ENCODE data around the gene CHRNA9.

The CHRNA9 gene

DNA sequence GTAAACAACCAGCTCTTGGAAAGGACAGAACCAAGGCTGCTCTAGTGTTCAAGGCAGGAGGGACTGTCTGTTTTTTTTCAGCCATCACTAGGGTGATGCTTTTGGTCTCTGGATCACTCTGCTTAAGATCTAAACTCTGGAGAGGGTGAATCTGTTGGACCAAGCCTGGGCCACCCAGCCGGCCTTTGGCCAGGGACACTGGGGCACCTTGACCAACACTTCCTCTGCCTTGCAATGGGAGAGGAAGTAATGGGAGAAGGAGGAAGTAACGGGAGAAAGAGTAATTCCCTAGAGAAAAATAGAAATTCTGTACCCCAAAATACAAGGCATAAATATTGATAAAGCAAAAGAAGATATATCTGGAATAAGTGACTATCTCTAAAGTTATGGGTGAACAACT is 12.9 kb downstream of the CHRNA9 start:
- no peak overlapping the region for H3K4me3 ChIP-seq (ENCODE audit: low read depth, low read length)
- TF ChIP-seq, protein P1, sequence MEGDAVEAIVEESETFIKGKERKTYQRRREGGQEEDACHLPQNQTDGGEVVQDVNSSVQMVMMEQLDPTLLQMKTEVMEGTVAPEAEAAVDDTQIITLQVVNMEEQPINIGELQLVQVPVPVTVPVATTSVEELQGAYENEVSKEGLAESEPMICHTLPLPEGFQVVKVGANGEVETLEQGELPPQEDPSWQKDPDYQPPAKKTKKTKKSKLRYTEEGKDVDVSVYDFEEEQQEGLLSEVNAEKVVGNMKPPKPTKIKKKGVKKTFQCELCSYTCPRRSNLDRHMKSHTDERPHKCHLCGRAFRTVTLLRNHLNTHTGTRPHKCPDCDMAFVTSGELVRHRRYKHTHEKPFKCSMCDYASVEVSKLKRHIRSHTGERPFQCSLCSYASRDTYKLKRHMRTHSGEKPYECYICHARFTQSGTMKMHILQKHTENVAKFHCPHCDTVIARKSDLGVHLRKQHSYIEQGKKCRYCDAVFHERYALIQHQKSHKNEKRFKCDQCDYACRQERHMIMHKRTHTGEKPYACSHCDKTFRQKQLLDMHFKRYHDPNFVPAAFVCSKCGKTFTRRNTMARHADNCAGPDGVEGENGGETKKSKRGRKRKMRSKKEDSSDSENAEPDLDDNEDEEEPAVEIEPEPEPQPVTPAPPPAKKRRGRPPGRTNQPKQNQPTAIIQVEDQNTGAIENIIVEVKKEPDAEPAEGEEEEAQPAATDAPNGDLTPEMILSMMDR (IDR thresholded peaks at IDR 0.05; ENCODE audit: low read depth, low read length): no peak

DNA sequence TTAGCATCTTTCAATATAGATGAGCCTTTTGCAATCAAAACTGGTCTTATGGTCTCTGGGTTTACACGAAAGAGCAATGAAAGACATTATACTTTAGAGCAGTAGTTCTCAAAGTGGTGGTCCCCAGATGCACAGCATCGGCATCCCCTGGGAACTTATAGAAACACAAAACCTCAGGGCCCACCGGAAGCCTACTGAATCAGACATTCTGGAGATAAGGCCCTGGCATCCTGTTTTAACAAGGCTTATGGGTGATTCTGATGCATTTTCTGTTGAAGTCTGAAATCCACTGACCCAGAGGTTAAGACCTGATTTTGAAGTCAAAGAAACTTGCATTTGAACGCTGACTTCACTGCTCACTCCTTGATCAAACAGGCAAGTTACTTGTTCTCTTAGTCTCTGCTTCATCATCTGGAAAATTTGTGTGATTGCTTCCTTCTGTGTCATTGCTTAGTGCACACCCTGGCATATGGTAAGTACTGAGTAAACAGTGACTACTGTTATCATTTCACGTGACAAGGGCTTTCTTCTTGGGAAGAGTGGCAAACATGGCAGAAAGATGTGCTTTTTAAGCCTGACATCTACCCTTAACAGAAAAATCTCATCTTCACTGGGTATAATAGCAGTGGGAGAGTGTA is 14.5 kb downstream of the CHRNA9 start:
- TF ChIP-seq, protein P1 (IDR thresholded peaks at IDR 0.05; ENCODE audit: low read depth, low read length): no peak
- no peak overlapping the region for H3K4me3 ChIP-seq (ENCODE audit: low read depth, low read length)

DNA sequence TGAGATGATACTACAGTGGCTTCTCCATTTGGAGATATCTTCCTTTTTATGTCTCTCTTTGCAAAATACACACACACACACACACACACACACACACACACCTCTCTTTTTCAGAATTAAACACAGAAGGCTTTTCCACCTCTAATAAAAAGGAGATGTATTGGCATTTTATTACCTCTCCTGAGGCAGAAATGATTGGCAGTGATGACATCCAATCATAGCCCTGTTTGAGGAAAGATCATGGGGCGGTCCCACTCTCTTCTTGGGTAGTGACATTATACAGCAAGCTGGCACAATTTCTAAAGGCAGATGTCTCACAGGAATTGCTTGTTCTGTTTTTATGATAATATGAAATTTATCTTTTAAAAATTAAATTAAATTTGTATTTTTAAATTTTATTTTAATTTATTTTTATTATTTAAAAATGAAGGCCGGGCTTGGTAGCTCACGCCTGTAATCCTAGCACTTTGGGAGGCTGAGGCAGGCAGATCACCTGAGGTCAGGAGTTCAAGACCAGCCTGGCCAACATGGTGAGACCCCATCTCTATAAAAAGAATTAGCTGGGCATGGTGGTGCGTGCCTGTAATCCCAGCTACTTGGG is 15.6 kb downstream of the CHRNA9 start:
- TF ChIP-seq, protein P1 (IDR thresholded peaks at IDR 0.05; ENCODE audit: low read depth, low read length): no peak
- H3K4me3 ChIP-seq (ENCODE audit: low read depth, low read length): no peak overlapping the region

DNA sequence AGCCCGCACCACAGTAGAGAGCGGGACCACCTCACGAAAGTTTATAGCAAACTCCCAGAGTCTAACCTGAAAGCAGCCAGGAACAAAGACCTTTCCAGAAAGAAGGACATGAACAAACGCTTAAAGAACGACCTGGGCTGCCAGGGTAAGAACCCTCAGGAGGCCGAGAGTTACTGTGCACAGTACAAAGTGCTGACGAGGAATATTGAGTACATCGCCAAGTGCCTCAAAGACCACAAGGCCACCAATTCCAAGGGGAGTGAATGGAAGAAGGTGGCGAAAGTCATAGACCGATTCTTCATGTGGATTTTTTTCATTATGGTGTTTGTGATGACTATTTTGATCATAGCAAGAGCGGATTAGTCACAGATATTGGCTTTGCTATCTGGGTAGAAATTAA is 19.0 kb downstream of the CHRNA9 start:
- TF ChIP-seq, protein P1 (IDR thresholded peaks at IDR 0.05; ENCODE audit: low read depth, low read length): no peak
- H3K4me3 ChIP-seq (ENCODE audit: low read depth, low read length): no peak overlapping the region

DNA sequence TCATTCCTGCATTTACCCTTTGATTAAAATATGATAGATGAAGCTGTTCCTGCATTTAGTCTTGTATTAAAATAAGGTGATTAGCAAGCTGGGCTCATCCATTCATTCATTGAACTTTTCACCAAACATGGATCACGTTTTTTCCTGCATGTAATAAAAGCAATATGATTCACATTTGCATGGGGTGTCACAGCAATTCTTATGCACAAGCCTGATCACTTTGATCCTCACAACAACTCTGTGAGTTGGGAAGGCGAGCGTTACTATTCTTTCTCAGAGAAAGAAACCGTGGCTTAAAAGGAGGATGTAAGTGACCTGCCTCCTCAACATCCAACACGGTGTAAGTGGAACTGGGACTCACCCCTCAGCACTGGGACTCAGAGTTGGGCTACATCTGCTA is 20.0 kb downstream of the CHRNA9 start:
- TF ChIP-seq, protein P1 (IDR thresholded peaks at IDR 0.05; ENCODE audit: low read depth, low read length): no peak
- H3K4me3 ChIP-seq (ENCODE audit: low read depth, low read length): no peak overlapping the region

DNA sequence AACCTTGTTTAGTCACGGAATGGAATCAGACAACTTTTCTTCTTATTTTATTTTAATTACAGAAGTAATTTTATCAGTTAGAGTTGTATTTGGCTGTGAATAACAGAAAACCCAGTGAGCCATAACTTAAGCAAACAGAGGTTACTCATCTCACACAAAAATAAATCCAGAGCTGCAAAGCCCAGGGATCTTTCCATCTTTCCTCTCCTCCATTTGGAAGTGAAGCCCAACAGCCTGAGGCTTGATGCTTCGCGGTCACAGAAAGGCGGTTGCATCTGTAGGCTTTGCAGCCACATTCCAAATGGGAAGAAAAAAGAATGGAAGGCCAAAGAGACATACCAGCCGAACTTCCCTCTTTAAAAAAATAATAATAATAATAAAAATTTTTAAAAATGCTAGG is 22.6 kb downstream of the CHRNA9 start:
- H3K4me3 ChIP-seq (ENCODE audit: low read depth, low read length): no peak overlapping the region
- TF ChIP-seq, protein P1 (IDR thresholded peaks at IDR 0.05; ENCODE audit: low read depth, low read length): no peak

DNA sequence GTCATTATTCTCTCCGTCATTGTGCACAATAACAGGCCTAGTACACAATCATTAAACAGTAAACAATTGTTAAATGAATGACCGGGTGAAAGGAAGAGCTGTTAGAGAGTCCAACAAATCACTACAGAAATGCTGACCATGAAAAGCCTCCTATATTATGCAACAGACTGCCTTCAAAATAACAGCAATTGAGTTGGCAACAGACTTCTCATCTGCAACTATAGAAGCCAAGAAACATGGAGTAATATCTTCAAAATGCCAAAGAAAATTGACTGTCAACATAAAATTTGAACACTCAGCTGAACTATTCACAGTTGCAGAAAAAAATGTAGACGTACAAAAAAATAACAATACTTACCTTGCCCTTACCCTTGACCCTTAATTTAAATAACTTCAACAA is 26.2 kb downstream of the CHRNA9 start:
- TF ChIP-seq, protein P1 (IDR thresholded peaks at IDR 0.05; ENCODE audit: low read depth, low read length): no peak
- no peak overlapping the region for H3K4me3 ChIP-seq (ENCODE audit: low read depth, low read length)
